Suppressor macrophage treated with lipopolysaccharide for 4 hours (primary cell): ENCODE data around the gene SCCPDH.
A peak's percentile ranks its signal among the peaks of the same experiment; 100 is the strongest.
"Not testable (repeated sequence)": the region's sequence is repeated elsewhere in the genome, so short reads cannot be mapped to it uniquely, and the experiment has no call there.

Experiments used
- DNase-seq: peaks from one replicate; pipeline ENCODE4 v3.0.0-alpha.2; 2020

The SCCPDH gene

DNA sequence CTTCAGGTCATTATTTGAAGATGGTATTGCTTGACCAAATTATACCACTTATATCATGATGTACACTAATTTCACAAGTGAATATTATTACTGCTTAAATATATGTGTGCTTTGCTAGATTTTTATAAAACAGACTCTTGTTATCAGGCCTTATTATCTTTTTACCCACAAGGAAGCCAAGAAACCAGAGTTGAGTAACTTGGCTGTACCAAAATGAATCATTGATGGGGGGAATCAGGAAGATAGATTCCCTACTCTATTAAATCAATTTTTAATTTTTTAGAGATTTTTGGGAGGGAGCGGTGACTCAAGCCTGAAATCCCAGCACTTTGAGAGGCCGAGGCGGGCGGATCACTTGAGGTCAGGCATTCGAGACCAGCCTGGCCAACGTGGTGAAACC is 16.0 kb upstream of the SCCPDH start:
- no peak for DNase-seq

GRCh38 chr1:246709196-246709595 is 15.0 kb upstream of the SCCPDH start:
- no peak for DNase-seq

DNA sequence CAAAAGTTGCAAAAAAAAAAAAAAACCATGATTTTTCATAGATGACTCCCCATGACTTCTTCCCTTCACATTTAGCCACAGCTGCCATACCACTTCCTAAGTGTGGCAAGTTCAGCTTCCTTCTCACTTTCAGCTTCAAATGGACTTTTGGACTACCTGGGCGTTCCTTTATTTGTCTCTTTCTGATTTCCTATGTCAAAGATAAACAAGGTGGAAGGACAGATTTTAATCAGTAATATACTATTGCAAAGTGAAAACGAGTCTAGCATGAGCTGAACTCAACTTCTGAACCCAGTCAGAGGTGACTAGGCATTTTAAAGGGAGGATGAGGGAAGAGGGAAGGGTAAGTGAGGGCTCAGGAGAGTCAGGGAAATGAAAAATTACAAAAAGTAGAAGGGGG is 14.4 kb upstream of the SCCPDH start:
- no peak for DNase-seq

- no peak for DNase-seq
These were observed 12.6 kb upstream of the SCCPDH start for GRCh38 chr1:246711548-246712003.

DNA sequence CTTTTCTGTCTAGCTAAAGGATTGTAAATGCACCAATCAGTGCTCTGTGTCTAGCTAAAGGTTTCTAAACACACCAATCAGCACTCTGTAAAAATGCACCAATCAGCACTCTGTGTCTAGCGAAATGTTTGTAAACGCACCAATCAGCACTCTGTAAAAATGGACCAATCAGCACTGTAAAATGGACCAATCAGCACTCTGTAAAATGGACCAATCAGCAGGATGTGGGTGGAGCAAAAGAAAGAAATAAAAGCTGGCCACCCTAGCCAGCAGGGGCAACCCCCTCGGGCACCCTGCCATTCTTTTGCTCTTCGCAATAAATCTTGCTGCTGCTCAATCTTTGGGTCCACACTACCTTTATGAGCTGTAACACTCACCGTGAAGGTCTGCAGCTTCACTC is 11.8 kb upstream of the SCCPDH start:
- not testable (repeated sequence) for DNase-seq

DNA sequence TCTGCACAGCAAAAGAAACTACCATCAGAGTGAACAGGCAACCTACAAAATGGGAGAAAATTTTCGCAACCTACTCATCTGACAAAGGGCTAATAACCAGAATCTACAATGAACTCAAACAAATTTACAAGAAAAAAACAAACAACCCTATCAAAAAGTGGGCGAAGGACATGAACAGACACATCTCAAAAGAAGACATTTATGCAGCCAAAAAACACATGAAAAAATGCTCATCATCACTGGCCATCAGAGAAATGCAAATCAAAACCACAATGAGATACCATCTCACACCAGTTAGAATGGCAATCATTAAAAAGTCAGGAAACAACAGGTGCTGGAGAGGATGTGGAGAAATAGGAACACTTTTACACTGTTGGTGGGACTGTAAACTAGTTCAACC is 4.8 kb upstream of the SCCPDH start:
- DNase-seq, result not testable (repeated sequence)

DNA sequence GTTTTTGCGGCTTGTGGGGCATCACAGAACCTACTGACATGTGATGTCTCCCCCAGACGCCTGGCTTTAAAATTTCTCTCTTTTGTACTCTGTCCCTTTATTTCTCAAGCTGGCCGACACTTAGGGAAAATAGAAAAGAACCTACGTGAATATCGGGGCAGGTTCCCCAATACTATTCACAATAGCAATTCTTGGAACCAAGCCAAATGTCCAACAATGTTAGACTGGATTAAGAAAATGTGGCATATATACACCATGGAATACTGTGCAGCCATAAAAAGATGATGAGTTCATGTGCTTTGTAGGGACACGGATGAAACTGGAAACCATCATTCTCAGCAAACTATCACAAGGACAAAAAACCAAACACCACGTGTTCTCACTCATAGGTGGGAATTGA is 3.4 kb upstream of the SCCPDH start:
- not testable (repeated sequence) for DNase-seq

- DNase-seq, result no peak
These were observed 1.5 kb upstream of the SCCPDH start for GRCh38 chr1:246722720-246723119.

DNA sequence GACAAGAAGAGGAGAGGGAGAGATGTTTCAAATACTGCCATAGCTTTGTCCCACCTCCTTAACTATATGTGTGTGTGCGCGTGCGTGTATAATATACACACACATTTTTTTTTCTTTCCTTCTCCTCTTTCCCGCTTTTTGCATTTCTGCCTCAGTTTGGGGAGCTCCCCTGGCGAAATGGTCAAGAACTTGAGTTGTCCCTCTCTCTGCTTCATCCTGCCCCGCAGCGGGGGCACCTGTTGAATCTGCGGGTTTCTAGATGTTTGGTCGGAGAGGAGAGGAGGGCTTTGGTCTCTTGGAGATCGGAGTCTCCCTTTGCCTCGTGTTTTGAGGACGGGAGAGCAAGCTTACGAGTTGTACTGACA is 504 bp downstream of the SCCPDH start:
- DNase-seq, result peak; percentile 24

DNA sequence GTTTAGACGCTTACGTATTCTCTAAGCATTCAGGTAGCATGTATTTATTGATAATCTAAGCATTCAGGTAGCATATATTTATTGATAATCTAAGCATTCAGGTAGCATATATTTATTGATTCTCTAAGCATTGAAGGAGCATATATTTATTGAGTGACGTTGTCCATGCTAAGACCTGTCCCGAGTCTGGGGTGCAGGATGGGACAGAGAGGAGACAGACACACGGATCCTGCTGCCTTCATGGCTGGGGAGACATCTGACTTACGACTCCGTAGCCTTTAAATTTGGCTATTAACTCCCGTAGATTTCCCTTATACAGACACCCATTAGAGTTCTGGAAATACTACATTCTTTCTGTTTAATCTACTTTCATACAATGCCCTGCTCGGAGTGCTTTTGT is 982 bp downstream of the SCCPDH start:
- DNase-seq, result no peak

- peak; percentile 65 for DNase-seq
These were observed 2.1 kb downstream of the SCCPDH start for GRCh38 chr1:246726255-246726679.

- peak; percentile 7 for DNase-seq
These were observed 2.7 kb downstream of the SCCPDH start for GRCh38 chr1:246726881-246727280.

GRCh38 chr1:246727594-246727993 is 3.4 kb downstream of the SCCPDH start:
- no peak for DNase-seq

DNA sequence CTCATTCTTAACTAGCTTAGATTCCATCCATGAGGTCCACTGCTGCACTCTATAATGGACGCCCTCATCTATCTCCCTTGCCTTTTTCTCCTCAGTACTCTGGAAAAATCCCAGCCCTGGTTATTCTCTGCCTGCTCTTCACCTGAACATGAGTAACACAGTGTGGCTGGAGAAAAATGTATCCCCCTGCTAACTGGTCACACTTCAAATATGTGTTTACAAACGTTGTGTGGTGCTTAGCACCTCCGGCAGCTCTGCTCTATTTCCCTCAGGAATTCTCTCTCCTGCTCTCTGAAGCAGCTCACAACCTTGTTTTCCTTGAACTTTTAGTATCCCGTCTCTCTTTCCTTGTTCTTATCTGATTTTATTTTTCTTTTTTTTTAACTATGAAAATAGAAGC is 4.1 kb downstream of the SCCPDH start:
- no peak for DNase-seq

GRCh38 chr1:246729040-246729439 is 4.8 kb downstream of the SCCPDH start:
- DNase-seq, result not testable (repeated sequence)

DNA sequence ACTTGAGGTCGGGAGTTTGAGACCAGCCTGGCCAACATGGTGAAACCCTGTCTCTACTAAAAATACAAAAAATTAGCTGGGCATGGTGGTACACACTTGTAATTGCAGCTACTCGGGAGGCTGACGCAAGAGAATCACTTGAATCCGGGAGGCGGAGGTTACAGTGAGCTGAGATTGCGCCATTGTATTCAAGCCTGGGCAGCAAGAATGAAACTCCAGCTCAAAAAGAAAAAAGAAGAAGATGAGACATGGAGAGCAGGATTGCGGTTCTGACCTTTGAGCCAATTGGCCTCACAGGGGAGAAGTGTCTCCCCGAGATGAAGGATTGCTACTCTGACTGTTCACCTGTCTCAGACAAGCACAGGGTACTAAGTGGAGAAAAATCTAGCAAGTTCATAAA is 6.6 kb downstream of the SCCPDH start:
- DNase-seq, result peak; percentile 79

DNA sequence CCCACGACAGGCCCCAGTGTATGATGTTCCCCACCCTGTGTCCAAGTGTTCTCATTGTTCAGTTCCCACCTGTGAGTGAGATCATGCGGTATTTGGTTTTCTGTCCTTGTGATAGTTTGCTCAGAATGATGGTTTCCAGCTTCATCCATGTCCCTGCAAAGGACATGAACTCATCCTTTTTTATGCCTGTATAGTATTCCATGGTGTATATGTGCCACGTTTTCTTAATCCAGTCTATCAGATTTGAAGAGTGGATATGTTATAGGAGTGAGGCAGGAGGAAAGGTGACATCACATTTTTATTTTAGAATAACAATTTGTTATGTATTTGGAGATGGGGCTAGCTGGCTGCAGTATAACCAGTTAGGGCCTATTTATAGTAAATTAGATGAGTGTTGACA is 7.7 kb downstream of the SCCPDH start:
- DNase-seq, result not testable (repeated sequence)

DNA sequence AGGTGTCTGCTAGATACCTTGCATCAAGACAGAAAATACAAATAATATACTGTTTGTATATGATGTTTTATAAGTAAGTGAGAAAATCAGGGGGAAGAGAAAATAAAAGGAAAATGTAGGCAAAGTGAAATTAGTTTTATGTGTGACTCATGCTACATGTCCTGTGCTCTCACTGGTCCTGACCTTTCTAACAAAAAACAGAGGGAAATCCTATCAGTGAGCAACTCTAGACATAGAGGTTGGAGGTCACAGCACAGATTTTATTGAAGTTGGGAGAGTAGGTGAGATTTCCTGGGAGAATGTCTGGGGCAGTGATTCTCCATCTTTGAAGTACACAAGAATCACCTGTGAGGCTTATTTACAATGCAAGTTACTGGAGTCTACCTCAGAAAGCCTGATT is 9.5 kb downstream of the SCCPDH start:
- DNase-seq, result peak; percentile 56

DNA sequence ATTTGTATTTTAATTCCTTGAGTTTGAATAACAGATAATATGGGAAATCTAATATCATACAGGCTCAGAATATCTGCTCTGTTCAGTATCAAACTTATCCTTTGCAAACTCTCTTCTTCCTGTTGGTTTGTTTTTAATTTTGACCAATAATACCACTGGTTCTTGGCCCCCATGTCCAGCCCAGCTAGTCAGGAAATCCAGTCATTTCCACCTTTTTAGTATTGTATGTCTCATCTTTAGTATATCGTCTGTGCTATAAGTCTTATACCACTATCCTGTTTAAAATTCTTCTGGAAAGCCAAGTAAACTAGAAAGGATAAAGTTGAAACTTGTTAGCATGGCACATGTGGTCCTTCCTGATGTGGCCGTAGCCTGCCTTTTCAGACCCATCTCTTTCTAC is 10.7 kb downstream of the SCCPDH start:
- DNase-seq, result no peak

- DNase-seq, result no peak
These were observed 11.5 kb downstream of the SCCPDH start for GRCh38 chr1:246735735-246736134.

GRCh38 chr1:246742396-246742795 is 18.2 kb downstream of the SCCPDH start:
- no peak for DNase-seq

DNA sequence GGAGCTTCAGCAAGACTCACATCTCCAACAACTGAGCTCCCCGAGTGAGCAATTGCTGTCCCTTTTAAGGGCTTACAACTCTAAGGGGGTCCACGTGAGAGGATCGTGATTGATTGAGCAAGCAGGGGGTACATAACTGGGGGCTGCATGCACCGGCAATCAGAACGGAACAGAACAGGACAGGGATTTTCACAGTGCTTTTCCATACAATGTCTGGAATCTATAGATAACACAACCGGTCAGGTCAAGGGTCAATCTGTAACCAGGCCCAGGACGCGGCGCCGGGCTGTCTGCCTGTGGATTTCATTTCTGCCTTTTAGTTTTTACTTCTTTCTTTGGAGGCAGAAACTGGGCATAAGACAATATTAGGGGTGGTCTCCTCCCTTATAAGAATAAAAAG is 21.9 kb downstream of the SCCPDH start:
- not testable (repeated sequence) for DNase-seq

GRCh38 chr1:246748006-246748405 is 23.8 kb downstream of the SCCPDH start:
- no peak for DNase-seq

DNA sequence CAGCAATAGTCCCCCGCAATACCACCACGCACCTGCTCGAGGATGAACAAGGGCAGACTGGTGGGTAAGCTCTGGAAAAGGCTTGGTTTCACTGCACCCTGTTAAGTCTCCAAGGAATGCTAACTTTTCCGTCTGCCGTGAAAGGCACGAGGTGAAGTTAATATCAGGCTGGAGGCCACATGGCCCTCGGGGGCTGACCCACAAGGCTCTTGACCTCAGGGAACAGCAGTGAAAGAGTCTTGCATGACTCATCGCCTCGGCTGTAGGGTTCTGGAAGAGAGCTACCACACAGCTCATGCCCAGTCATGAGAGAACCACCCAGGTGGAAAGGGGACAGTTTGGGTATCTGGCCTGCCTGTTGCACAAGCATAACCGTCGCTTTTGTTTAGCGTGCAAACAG is 24.7 kb downstream of the SCCPDH start:
- no peak for DNase-seq

DNA sequence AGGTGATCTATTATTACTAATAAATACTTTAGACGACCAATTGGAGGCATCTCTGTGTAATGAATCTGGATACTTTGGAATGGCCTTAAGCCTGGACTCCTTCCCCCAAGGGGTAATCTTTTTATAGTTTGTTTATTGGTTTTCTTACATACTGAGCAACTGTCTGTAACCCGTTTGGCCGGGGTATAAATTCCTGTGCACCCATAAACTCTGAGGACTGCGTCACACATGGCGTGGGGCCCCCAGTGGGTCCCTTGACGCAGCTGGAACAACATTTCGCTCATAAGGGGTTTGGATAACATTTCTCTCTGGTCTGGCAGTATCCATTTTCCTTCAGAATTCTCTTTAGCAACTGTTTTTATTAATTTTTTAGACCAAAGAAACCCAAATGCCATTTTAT is 26.5 kb downstream of the SCCPDH start:
- DNase-seq, result no peak
